Upper lobe of right lung (tissue), 1 donor: ENCODE data around the gene PDE6A. TPM values are rescaled to one million over a fixed set of nuclear protein-coding genes. Genes with fewer than 3 reads are reported as not detected.

Experiments
- ATAC-seq: fragments of 200-7000 bp; cut with Tn5 transposase; one replicate; pipeline ENCODE4 v1.9.1; 2020; ENCODE audit warnings: mild to moderate bottlenecking, moderate library complexity
- DNase-seq: peaks from one replicate; pipeline ENCODE4 v3.0.0-alpha.2; 2020
- H3K27ac ChIP-seq: fragments of 200-600 bp; one replicate; pipeline ENCODE4 v1.8.0; 2022
- H3K27me3 ChIP-seq: fragments of 200-600 bp; one replicate; pipeline ENCODE4 v1.8.0; 2022; ENCODE audit warnings: mild to moderate bottlenecking
- H3K36me3 ChIP-seq: fragments of 200-600 bp; one replicate; pipeline ENCODE4 v1.8.0; 2022
- H3K4me1 ChIP-seq: fragments of 200-600 bp; one replicate; pipeline ENCODE4 v1.8.0; 2022
- H3K4me3 ChIP-seq: fragments of 200-600 bp; one replicate; pipeline ENCODE4 v1.8.0; 2022; ENCODE audit warnings: mild to moderate bottlenecking
- H3K9me3 ChIP-seq: fragments of 200-600 bp; one replicate; pipeline ENCODE4 v1.8.0; 2022
- intact Hi-C: fragments of 100-400 bp; cut with DNase I; formaldehyde crosslinking; loops from one replicate; pipeline ENCODE4 v1.11.0; 2022
- total RNA-seq: library from RNA; stranded (reverse); fragmentation: NEBNext Ultra II Directional; extraction: Animal tissue kit (Norgen Biotek cat#: 25700); gene quantifications from one replicate; pipeline ENCODE4 v1.2.1, GENCODE V29; 2021
- TF ChIP-seq, protein P1 (sequence below): fragments of 200-600 bp; IDR thresholded peaks from one replicate; pipeline ENCODE4 v1.8.0; 2022; ENCODE audit warnings: antibody characterized with exemption
- donor health status: DM: no; HTN: yes; CAD: no; lungs with severe emphysema.

PDE6A gene
- total RNA-seq, 1 donor from 2014 or later, result 0.09 TPM

DNA sequence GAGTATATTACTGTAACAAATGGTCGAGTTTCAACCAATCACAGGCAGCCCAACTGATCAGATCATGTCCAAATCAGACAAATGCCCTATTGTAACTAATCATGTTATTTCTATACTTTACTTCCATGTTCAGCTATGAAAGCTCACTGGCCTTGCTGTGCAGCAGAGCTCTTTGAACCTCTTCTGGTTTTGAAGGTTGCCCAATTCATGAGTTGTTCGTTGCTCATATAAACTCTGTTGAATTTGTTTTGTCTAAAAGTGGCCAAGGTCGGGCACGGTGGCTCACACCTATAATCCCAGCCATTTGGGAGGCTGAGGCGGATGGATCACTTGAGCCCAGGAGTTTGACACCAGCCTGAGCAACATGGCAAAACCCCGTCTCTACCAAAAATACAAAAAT, 21.6 kb downstream of the PDE6A start:
- intact Hi-C loops, result no loop called here

DNA sequence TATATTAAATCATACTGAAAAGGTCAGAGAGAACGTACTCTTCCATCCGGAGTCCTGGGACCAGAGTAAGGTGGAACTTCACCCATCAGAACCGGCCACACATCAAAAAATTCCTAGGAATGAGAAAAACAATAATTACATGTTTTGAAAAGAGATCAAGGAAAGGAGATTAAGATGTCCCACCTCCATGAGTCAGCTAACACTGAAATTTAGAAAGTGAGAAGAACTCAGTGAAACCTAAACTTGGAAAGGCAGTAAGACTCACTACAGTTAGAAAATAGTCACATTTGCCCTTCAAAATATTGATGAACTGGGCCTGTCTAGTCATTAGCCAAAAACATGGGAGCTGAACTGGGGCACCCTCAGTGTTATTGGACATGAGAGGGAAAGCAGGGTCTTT, 23.0 kb downstream of the PDE6A start:
- no peak for ATAC-seq
- intact Hi-C loops, result no loop called here
- H3K4me3 ChIP-seq, result no peak overlapping the region
- H3K4me1 ChIP-seq, result no peaks in the 10 kb centered on the region
- DNase-seq, result no peak
- H3K27ac ChIP-seq, result no peak overlapping the region
- H3K27me3 ChIP-seq, result no peaks in the 10 kb centered on the region
- TF ChIP-seq, protein P1, sequence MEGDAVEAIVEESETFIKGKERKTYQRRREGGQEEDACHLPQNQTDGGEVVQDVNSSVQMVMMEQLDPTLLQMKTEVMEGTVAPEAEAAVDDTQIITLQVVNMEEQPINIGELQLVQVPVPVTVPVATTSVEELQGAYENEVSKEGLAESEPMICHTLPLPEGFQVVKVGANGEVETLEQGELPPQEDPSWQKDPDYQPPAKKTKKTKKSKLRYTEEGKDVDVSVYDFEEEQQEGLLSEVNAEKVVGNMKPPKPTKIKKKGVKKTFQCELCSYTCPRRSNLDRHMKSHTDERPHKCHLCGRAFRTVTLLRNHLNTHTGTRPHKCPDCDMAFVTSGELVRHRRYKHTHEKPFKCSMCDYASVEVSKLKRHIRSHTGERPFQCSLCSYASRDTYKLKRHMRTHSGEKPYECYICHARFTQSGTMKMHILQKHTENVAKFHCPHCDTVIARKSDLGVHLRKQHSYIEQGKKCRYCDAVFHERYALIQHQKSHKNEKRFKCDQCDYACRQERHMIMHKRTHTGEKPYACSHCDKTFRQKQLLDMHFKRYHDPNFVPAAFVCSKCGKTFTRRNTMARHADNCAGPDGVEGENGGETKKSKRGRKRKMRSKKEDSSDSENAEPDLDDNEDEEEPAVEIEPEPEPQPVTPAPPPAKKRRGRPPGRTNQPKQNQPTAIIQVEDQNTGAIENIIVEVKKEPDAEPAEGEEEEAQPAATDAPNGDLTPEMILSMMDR, result no peak
- H3K36me3 ChIP-seq, result no peaks in the 10 kb centered on the region
- H3K9me3 ChIP-seq, result no peaks in the 10 kb centered on the region

More for the DNA sequence above, 21.6 kb downstream of the PDE6A start:
- no peak for ATAC-seq
- no peak for DNase-seq
- Histone ChIP-seq H3K4me1 (no peaks in the 10 kb centered on the region), H3K36me3 (no peaks in the 10 kb centered on the region), H3K27me3 (no peaks in the 10 kb centered on the region), H3K27ac (no peak overlapping the region), H3K4me3 (no peak overlapping the region), H3K9me3 (no peaks in the 10 kb centered on the region)
- TF ChIP-seq, protein P1, result no peak

DNA sequence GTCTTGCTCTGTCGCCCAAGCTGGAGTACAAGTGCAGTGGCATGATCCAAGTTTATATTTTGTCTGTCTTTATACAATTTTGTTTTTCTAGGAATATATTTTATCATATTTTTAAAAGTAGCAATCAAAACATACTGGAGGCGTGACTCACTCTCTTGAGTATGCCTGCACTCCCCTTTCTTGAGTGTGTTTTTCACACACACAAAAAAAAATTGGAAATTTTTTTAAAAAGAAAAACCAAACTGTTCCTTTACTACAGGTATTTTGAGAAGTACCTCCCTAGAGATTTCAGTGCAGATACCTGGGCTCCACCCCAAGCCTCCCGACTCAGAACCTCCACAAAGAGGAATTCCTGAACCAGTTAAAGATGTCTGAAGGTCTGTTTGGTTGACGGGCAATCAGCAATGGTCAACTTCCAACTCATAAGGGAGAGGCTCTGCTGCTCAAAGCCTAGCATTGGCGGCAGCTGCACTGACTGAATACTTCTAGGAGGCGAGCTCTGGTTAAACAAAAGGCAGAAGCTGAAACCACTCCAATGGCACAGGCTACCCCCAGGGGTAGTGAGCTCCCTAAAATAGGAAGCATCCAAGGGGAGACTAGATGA, 27.4 kb downstream of the PDE6A start:
- H3K4me3 ChIP-seq, result no peak overlapping the region
- H3K36me3 ChIP-seq, result no peaks in the 10 kb centered on the region
- TF ChIP-seq, protein P1, result no peak
- ATAC-seq (peak; percentile 30), DNase-seq (no peak)
- intact Hi-C loops, result no loop called here
- no peaks in the 10 kb centered on the region for H3K9me3 ChIP-seq
- H3K4me1 ChIP-seq, result no peaks in the 10 kb centered on the region
- no peaks in the 10 kb centered on the region for H3K27me3 ChIP-seq
- H3K27ac ChIP-seq, result peak overlapping the region; percentile 30

DNA sequence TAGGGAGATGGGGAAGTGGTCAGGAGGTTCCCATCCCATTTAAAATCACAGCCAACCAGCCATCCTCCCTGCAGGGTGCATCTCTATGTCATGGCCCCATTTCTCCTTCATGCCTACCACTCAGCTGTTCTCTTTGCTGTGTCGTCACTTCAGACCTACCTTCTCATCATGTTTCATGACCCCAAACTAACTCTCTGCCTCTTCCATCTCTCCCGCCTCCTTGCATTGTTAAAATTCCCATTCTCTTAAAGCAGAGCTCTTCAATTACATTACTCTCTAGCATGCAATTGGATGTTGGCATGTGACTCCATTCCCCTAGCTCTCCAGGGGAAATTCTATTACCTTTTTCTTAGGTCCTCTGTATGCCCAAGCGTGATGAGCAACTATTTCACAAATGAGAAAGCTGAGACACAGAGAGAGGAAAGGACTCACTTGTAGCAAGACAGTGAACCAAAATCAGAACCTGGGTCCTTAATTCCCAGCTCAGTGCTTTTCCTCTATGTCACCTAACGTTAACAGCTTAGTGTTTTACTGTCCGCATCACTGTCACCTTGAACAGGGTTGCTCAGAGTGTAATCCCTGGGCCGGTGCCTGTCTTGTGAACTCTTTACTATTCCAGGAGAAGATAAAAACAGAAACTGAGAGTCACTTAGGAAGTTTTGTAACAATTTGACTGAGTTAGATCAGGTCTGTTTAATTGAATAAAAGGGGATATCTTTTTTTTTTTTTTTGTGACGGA, 28.1 kb downstream of the PDE6A start:
- ATAC-seq, result peak; percentile 54
- Histone ChIP-seq H3K4me3 (no peak overlapping the region), H3K27ac (peak overlapping the region; percentile 30)

DNA sequence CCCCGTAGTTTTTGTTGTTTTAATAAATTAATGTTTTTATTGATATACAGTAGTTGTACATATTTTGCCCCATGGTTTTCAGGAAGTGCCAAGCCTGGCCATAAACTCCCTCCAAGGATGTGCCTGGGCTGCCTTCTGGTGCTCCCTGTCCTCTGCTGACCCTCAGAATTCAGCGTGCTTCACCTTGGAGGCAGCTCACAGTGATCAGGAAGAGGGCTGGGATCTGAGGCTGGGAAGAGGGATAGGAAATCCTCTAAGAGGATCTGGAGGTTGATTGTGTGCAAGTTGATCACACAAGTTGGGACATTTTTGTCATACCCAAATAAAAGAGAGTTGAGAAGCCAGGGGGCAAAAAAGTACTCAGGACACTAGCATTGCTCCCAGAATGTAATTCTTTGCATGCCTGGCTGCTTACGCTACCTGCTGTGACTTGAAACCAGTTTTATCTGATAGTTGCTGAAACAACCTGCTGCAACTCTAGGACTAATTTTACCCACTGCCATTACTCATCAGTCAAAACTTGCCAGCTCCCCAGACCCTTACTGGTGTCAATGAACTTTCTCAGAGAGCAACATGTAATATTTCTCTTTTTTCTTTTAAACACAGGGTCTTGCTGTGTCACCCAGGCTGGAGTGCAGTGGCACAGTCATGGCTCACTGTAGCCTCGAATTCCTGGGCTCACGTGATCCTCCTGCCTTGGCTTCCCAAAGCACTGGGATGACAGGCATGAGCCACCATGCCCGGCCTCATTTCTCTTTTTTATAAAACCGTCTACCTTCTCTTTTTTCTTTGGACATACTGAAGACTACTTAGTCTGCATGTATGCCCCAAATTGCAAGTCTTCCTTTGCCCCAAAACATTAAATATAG, 29.0 kb downstream of the PDE6A start:
- H3K9me3 ChIP-seq, result no peaks in the 10 kb centered on the region
- DNase-seq (no peak), ATAC-seq (peak; percentile 60)
- H3K27ac ChIP-seq, result no peak overlapping the region
- intact Hi-C loops, result no loop called here
- H3K4me1 ChIP-seq, result no peaks in the 10 kb centered on the region
- H3K4me3 ChIP-seq, result no peak overlapping the region
- H3K27me3 ChIP-seq, result no peaks in the 10 kb centered on the region
- TF ChIP-seq, protein P1, result no peak
- H3K36me3 ChIP-seq, result no peaks in the 10 kb centered on the region

More for the DNA sequence above, 28.1 kb downstream of the PDE6A start:
- intact Hi-C loops, result no loop called here
- Histone ChIP-seq H3K9me3 (no peaks in the 10 kb centered on the region), H3K36me3 (no peaks in the 10 kb centered on the region), H3K27me3 (no peaks in the 10 kb centered on the region), H3K4me1 (no peaks in the 10 kb centered on the region)
- no peak for DNase-seq
- TF ChIP-seq, protein P1, result no peak
